Memory B cell (primary cell): Measurements from ENCODE around the gene MAMDC2.

Experiments
- ATAC-seq: fragments of 150-1000 bp; cut with Tn5 transposase; 2 replicates; pipeline ENCODE4 v1.10.0; 2021; ENCODE audit warnings: low read depth, mild to moderate bottlenecking, moderate library complexity
- DNase-seq, 2 donors: peaks; one replicate each; pipeline ENCODE4 v3.0.0; 2022; ENCODE audit warnings: low spot score in 2 of 2
- H3K27ac Mint-ChIP-seq: one replicate; pipeline ENCODE4 v1.8.0; 2022; ENCODE audit warnings: mild to moderate bottlenecking, moderate library complexity, mixed read lengths
- H3K27me3 Mint-ChIP-seq: one replicate; pipeline ENCODE4 v1.8.0; 2022; ENCODE audit warnings: mixed read lengths
- H3K36me3 Mint-ChIP-seq: one replicate; pipeline ENCODE4 v1.8.0; 2022; ENCODE audit warnings: mild to moderate bottlenecking, mixed read lengths
- H3K4me1 Mint-ChIP-seq: one replicate; pipeline ENCODE4 v1.8.0; 2022; ENCODE audit warnings: mixed read lengths
- H3K4me3 Mint-ChIP-seq: one replicate; pipeline ENCODE4 v1.8.0; 2022; ENCODE audit warnings: mild to moderate bottlenecking, moderate library complexity, mixed read lengths
- H3K9me3 Mint-ChIP-seq: one replicate; pipeline ENCODE4 v1.8.0; 2022; ENCODE audit warnings: mixed read lengths

The MAMDC2 gene

DNA sequence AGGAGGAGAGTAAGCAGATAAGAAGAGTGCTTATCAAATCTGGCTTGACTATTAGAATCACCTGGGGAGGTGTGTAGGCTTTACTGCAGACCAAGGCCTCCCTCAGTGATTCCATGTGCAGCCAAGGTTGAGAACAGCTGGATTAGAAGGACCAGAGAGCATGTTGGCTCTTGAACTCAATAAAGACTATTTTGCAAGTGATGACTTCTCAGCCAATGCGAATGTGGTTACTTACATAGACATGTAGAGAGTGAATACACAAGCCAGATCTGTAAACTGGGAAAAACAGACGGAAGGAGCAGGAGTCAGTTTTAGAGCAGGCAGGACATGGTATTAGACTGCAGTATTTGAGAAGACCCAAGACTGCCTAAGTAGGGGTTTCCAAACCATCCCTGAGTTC lies 48.5 kb downstream of the MAMDC2 start:
- peaks cover 5% of the 10 kb centered on the region for H3K27me3 Mint-ChIP-seq
- H3K27ac Mint-ChIP-seq, result no peak overlapping the region
- no peaks in the 10 kb centered on the region for H3K4me1 Mint-ChIP-seq
- ATAC-seq (no peak), DNase-seq (no peak)
- no peaks in the 10 kb centered on the region for H3K36me3 Mint-ChIP-seq
- peaks cover 1% of the 10 kb centered on the region for H3K9me3 Mint-ChIP-seq
- no peak overlapping the region for H3K4me3 Mint-ChIP-seq

DNA sequence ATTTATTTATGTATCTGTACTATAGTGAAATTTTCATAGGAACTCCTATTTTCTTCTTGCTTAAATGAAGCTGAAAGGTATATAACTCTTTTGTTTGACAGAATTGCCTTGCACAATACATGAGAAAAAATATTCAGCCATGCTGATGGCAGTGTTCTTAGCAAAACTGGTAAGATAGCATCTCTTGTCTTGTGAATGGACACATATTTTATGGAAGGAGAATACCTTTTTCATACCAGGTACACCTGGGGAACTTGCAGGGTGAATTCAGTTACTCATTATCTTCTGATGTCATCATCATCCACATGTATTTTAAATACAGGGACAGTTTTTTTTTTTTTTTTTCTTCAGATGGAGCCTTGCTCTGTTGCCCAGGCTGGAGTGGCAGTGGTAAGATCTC lies 49.4 kb downstream of the MAMDC2 start:
- ATAC-seq (no peak), DNase-seq (no peak)
- no peak overlapping the region for H3K27ac Mint-ChIP-seq
- peaks cover 1% of the 10 kb centered on the region for H3K9me3 Mint-ChIP-seq
- H3K36me3 Mint-ChIP-seq, result no peaks in the 10 kb centered on the region
- no peak overlapping the region for H3K4me3 Mint-ChIP-seq
- peaks cover 5% of the 10 kb centered on the region for H3K27me3 Mint-ChIP-seq
- no peaks in the 10 kb centered on the region for H3K4me1 Mint-ChIP-seq

DNA sequence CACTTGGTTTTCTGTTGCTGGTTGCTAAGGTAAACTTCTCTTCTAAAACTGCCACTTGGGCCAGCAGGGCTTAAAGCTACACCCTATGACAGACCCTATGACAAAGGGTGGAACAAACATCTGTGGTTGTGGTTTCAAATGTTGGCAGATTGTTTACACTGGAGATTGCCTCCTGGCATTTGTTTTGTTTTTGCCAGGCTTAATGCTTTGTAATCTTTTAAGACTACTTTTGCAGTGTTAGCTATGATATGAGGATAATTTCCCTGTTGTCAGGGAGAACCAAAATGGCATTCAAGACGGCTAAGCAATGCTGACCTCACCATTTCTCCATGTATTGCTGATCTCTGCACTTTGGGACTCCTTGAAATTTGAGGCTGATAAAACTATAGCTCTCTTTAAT lies 50.3 kb downstream of the MAMDC2 start:
- no peak overlapping the region for H3K27ac Mint-ChIP-seq
- ATAC-seq, result no peak

GRCh38 chr9:70094747-70095146 lies 51.1 kb downstream of the MAMDC2 start:
- Mint-ChIP-seq H3K27me3 (peaks cover 6% of the 10 kb centered on the region), H3K27ac (no peak overlapping the region), H3K4me3 (no peak overlapping the region), H3K4me1 (no peaks in the 10 kb centered on the region), H3K9me3 (peaks cover 1% of the 10 kb centered on the region), H3K36me3 (no peaks in the 10 kb centered on the region)
- no peak for ATAC-seq
- DNase-seq, result no peak

More for the DNA sequence above, 50.3 kb downstream of the MAMDC2 start:
- no peak for DNase-seq
- peaks cover 5% of the 10 kb centered on the region for H3K27me3 Mint-ChIP-seq
- H3K9me3 Mint-ChIP-seq, result peaks cover 1% of the 10 kb centered on the region
- H3K4me1 Mint-ChIP-seq, result no peaks in the 10 kb centered on the region
- no peak overlapping the region for H3K4me3 Mint-ChIP-seq
- no peaks in the 10 kb centered on the region for H3K36me3 Mint-ChIP-seq

- H3K36me3 Mint-ChIP-seq, result no peaks in the 10 kb centered on the region
- peaks cover 1% of the 10 kb centered on the region for H3K9me3 Mint-ChIP-seq
- no peak overlapping the region for H3K4me3 Mint-ChIP-seq
- H3K27me3 Mint-ChIP-seq, result peaks cover 6% of the 10 kb centered on the region
- DNase-seq (no peak), ATAC-seq (no peak)
- no peak overlapping the region for H3K27ac Mint-ChIP-seq
- H3K4me1 Mint-ChIP-seq, result no peaks in the 10 kb centered on the region
These were observed 53.5 kb downstream of the MAMDC2 start for GRCh38 chr9:70097187-70097586.

DNA sequence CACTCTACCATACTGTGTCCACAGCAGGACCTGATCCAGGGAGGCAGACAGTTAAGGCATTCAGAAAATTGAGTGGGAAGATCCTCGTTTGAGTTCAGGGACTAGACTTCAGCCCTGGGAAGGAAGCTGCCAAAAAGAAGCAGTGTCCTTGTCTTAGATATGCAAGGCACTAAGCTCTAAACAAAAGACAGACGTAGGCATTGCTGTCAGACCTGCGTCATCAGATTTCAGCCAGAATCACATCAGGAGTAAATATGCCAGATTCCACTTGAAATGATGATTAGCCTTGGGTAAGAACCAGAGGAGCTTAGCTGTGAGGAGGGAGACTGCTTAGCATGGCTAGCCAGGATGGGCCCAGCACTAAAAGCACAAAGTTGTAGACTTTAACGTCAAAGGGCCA lies 56.7 kb downstream of the MAMDC2 start:
- Mint-ChIP-seq H3K9me3 (no peaks in the 10 kb centered on the region), H3K36me3 (no peaks in the 10 kb centered on the region), H3K27ac (no peak overlapping the region), H3K4me3 (no peak overlapping the region), H3K27me3 (peaks cover 4% of the 10 kb centered on the region), H3K4me1 (no peaks in the 10 kb centered on the region)
- DNase-seq, result no peak
- ATAC-seq, result no peak

GRCh38 chr9:70101265-70101664 lies 57.6 kb downstream of the MAMDC2 start:
- no peak for ATAC-seq
- Mint-ChIP-seq H3K36me3 (no peaks in the 10 kb centered on the region), H3K27me3 (peaks cover 4% of the 10 kb centered on the region), H3K4me3 (no peak overlapping the region), H3K9me3 (no peaks in the 10 kb centered on the region), H3K27ac (no peak overlapping the region), H3K4me1 (no peaks in the 10 kb centered on the region)
- DNase-seq, result no peak

DNA sequence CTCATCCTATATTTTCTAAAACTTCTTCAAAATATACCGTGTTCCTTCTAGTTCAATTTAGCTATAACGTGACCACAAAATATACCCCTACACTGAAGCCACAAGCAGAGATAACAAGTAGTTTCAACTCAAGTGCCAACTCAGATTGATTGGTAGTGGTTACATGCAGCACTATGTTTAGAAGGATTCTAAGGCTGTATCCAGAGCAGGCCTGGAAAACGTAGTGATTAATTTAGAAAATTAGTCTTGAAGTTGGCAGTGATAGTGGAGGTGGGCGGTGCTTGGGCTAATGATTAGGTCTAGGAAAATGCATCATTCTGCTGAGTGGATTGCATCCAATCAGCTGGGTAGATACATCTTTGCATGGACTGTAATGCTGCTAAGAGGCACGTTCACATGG lies 61.5 kb downstream of the MAMDC2 start:
- Mint-ChIP-seq H3K27me3 (peaks cover 3% of the 10 kb centered on the region), H3K27ac (no peak overlapping the region), H3K4me1 (peaks cover under 1% of the 10 kb centered on the region), H3K36me3 (no peaks in the 10 kb centered on the region), H3K4me3 (no peak overlapping the region), H3K9me3 (no peaks in the 10 kb centered on the region)
- no peak for ATAC-seq
- DNase-seq, result no peak

- Mint-ChIP-seq H3K4me3 (no peak overlapping the region), H3K9me3 (no peaks in the 10 kb centered on the region)
- no peak for DNase-seq
These were observed 62.9 kb downstream of the MAMDC2 start for GRCh38 chr9:70106571-70106970.

GRCh38 chr9:70107558-70107957 lies 63.9 kb downstream of the MAMDC2 start:
- Mint-ChIP-seq H3K27ac (no peak overlapping the region), H3K9me3 (no peaks in the 10 kb centered on the region), H3K36me3 (no peaks in the 10 kb centered on the region), H3K4me1 (peaks cover 7% of the 10 kb centered on the region), H3K4me3 (no peak overlapping the region), H3K27me3 (peaks cover 7% of the 10 kb centered on the region)
- no peak for DNase-seq
- no peak for ATAC-seq

More at GRCh38 chr9:70106571-70106970, 62.9 kb downstream of the MAMDC2 start:
- H3K27ac Mint-ChIP-seq, result no peak overlapping the region
- H3K27me3 Mint-ChIP-seq, result peaks cover 7% of the 10 kb centered on the region
- peaks cover 7% of the 10 kb centered on the region for H3K4me1 Mint-ChIP-seq
- H3K36me3 Mint-ChIP-seq, result no peaks in the 10 kb centered on the region
- ATAC-seq, result no peak

- no peak overlapping the region for H3K27ac Mint-ChIP-seq
- ATAC-seq (no peak), DNase-seq (no peak)
- peaks cover 7% of the 10 kb centered on the region for H3K27me3 Mint-ChIP-seq
- H3K4me1 Mint-ChIP-seq, result peaks cover 7% of the 10 kb centered on the region
- H3K4me3 Mint-ChIP-seq, result no peak overlapping the region
- H3K9me3 Mint-ChIP-seq, result no peaks in the 10 kb centered on the region
- no peaks in the 10 kb centered on the region for H3K36me3 Mint-ChIP-seq
These were observed 64.5 kb downstream of the MAMDC2 start for GRCh38 chr9:70108181-70108580.

DNA sequence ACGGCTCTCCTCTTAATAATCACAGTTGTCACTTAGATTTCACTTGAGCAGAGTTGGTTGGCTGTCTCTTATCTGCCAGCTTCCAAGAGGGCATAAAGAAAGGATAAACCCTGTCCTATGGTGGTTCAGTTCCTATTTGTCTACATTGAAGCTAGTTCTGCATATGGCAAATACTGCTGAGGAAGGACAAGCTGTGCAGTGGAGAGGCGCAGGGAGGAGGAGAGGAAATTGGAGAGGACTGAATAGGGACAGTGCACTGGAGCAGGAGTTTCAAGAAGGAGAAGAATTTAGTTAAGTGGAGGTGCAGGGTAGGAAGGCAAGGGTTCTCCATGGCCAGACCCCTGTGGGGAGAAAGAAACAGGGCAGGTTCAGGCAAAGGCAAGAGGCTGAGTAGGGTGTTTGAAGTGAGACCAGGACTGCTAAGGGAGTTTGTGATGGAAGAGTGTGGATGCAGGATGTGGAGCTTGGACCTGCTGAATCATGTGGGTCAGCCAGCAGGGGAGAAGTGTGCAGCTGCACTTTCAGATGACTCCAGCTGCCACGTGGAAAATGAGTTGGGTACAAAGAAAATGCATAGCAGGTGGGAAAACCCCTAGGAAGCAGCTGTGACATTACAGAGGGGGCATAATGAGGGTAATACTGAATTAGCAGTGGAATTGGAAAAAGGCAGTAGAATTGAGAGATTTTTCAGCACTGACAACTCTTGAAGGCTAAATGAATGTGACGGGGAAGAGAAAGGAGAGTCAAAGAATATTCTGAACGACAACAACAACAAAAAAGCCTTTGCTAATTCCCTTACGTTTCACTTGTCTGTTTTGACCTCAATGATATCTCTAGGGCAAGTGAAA lies 66.8 kb downstream of the MAMDC2 start:
- peaks cover 11% of the 10 kb centered on the region for H3K27me3 Mint-ChIP-seq
- peak overlapping the region; percentile 19 for H3K4me3 Mint-ChIP-seq
- no peak overlapping the region for H3K27ac Mint-ChIP-seq
- H3K4me1 Mint-ChIP-seq, result peaks cover 7% of the 10 kb centered on the region
- DNase-seq, result no peak
- peak; percentile 19 for ATAC-seq
- no peaks in the 10 kb centered on the region for H3K9me3 Mint-ChIP-seq
- H3K36me3 Mint-ChIP-seq, result no peaks in the 10 kb centered on the region

DNA sequence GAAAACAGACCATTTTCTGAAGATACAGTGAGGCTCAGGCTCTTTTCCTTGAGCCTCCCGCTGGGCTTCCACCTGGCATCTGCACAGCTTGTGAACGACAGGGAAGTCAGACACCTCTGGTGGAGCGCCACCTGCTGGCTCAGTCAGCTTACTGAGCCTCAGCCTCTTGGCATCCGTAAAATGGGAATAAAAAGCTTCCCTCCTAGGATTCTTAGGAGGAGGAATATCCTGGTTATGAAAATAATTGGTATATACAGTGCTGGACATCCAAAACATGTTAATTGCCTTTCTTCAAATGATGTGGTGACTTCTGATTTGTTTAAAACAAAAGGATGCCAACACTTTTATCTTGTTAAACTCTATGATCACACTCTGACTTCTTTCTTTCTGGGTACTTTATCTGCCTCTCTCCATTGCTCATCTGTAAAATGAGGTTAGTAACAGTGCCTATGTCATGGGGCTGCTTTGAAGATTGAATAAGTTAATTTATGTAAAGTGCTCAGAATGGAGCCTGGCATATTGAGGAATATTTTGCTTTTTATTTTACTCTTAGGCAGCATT lies 67.5 kb downstream of the MAMDC2 start:
- peak; percentile 55 for ATAC-seq
- no peaks in the 10 kb centered on the region for H3K36me3 Mint-ChIP-seq
- DNase-seq, result peak; percentile 23 to 50
- no peaks in the 10 kb centered on the region for H3K9me3 Mint-ChIP-seq
- peaks cover 11% of the 10 kb centered on the region for H3K27me3 Mint-ChIP-seq
- peaks cover 7% of the 10 kb centered on the region for H3K4me1 Mint-ChIP-seq
- H3K27ac Mint-ChIP-seq, result no peak overlapping the region
- H3K4me3 Mint-ChIP-seq, result no peak overlapping the region

DNA sequence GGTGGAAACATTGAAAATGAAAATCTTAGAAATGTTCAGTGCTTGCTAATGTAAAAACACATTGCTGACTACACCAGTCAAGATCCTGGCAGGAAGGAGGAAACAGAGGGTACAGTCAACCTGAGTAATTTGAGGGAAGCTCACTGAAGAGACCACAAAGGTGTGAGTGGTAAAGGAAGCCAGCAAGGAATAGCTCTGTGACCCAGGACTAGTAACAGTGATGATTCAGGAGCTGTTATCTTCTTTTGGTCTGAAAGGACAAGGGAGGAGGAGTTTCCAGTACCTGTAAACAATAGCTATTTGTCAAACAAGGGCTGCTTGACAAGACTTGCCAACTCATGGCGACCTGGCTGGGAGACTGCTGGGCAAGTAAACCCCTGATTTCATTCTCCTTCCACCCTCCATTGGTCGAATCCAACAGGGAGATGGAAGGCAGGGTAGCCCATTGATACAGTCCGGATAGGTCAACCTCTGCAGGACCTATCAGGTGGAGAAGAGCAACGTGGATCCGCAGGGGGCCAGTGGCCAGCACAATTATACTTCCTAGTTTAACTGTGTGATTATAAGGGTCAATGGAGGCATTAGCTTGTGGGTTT lies 68.1 kb downstream of the MAMDC2 start:
- H3K27ac Mint-ChIP-seq, result no peak overlapping the region
- H3K36me3 Mint-ChIP-seq, result no peaks in the 10 kb centered on the region
- peaks cover 10% of the 10 kb centered on the region for H3K27me3 Mint-ChIP-seq
- ATAC-seq (no peak), DNase-seq (no peak)
- peaks cover 7% of the 10 kb centered on the region for H3K4me1 Mint-ChIP-seq
- no peaks in the 10 kb centered on the region for H3K9me3 Mint-ChIP-seq
- H3K4me3 Mint-ChIP-seq, result no peak overlapping the region
